Renal cortical epithelial cell (primary cell): ENCODE data around the gene GPR26. TPM values are rescaled to one million over a fixed set of nuclear protein-coding genes. Genes with fewer than 3 reads are reported as not detected.

Source experiments
- DNase-seq: peaks from one replicate; pipeline ENCODE4 v3.0.0-alpha.2; 2011; ENCODE audit warnings: low read depth
- total RNA-seq: library from RNA; depleted of rRNA; stranded (reverse); fragments of >200 nt; gene quantifications from 2 replicates; pipeline ENCODE4 v1.2.3, GENCODE V29; 2014

The GPR26 gene, protein sequence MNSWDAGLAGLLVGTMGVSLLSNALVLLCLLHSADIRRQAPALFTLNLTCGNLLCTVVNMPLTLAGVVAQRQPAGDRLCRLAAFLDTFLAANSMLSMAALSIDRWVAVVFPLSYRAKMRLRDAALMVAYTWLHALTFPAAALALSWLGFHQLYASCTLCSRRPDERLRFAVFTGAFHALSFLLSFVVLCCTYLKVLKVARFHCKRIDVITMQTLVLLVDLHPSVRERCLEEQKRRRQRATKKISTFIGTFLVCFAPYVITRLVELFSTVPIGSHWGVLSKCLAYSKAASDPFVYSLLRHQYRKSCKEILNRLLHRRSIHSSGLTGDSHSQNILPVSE
- total RNA-seq, result not detected in 2 replicates

DNA sequence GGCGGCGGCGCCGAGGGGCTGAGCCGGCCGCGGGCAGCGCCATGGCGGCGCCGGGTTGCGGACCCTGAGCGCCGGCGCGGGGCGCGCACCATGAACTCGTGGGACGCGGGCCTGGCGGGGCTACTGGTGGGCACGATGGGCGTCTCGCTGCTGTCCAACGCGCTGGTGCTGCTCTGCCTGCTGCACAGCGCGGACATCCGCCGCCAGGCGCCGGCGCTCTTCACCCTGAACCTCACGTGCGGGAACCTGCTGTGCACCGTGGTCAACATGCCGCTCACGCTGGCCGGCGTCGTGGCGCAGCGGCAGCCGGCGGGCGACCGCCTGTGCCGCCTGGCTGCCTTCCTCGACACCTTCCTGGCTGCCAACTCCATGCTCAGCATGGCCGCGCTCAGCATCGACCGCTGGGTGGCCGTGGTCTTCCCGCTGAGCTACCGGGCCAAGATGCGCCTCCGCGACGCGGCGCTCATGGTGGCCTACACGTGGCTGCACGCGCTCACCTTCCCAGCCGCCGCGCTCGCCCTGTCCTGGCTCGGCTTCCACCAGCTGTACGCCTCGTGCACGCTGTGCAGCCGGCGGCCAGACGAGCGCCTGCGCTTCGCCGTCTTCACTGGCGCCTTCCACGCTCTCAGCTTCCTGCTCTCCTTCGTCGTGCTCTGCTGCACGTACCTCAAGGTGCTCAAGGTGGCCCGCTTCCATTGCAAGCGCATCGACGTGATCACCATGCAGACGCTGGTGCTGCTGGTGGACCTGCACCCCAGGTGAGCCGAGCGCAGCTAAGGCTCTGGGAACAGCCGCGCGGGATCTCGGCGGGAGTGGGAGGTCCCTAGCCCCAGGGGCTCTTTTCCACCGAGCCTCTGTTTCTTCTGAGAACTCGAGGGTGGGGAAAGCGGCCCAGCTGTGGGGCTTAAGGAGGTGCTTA lies at the start of gene GPR26:
GPR26 (plus strand) TSS at position 38 of the 919 bp plus-strand sequence; CDS start at position 91, 53 bp downstream.
- DNase-seq, result no peak

DNA sequence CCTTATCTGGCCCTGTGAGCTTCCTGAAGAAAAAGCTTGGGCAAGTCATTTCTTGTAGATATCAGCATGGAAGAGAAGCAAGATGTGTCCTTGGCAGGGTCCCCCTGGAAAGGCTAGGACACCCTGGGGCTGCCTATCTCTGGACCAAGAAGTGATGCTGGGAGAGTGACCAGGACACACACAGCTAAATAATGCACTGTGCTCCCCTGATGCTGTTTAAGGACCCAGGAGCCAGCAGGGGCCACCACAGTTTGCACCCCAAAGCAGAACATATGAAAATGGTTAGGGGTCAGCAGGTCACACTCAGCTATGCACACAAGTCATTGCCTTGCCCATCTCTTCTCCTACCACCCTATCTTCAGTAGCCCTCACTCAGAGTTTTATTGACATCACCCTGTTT lies 47.9 kb upstream of the GPR26 start:
- no peak for DNase-seq

DNA sequence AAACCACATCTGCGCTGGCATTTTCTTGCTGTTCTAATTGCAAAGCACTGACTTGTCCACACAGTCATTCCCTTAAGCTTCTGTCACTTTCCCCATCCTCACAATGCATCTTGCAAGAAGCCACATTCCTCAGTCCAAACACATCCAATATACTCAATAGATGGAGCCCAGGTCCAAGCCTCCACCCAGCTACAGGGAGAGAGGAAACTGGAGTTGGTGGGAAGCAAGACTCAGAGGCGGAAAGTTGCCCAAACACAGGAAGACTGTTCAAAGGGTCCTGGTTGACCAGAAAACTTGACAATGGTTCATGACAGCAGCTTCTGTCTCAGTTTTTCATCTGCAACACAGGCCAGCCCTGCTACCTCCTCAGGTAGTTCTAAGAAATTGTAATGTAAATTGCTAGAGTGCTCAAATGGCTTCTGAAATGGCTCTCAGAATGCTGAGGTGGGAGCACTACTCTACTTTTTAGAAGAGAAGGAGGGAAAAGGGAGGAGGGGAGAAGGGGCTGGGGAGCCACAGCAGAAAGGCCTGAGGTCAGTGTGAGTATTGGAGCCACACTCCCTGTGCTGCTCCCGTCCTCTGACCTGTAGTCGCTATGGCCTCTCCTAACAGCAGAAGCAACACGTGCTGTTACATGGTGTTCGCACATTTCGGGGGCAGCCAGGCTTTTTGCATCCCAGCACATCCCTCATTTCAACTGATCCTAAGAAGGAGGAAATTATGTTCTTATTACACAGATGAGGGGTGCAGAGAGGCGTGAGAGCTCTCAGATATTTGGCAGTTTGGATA lies 46.9 kb upstream of the GPR26 start:
- no peak for DNase-seq

DNA sequence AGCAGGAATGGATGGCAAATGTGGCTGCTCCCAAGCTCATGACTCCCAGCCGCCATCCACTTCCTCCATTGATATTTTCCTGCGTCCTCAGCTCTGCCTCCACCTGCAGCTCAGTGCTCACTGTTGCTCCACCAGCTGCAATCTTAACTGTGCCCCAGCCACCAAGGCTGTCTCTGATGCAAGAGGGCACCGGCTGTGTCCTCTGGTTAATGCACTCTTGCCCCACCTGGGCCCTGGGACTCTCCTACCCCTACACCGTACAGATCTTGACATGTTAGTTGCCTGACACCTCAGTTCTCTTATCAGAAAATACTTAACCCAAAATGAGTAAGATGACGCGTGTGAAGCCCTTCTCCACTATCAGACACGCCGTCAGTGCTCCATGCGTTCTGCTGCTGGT lies 45.5 kb upstream of the GPR26 start:
- DNase-seq, result no peak

DNA sequence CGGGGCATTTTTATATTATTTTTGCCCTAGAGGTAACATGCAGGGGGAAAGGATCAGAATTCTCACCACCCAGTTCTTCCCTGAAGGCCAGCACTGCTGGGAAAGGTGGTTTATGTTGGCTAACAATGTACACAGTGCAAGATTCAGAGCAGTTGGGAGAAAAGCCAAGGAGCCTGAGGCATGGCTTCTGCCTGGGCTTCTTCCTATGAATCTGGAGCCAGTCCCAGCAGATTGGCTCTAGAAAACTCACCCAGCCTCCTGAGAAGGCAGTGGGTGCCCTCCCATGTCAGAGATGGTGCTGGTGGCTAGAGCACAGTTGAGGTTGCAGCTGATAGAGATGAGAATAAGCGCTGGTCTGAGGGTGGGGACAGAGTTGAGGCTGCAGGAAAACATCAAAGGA lies 44.7 kb upstream of the GPR26 start:
- no peak for DNase-seq

DNA sequence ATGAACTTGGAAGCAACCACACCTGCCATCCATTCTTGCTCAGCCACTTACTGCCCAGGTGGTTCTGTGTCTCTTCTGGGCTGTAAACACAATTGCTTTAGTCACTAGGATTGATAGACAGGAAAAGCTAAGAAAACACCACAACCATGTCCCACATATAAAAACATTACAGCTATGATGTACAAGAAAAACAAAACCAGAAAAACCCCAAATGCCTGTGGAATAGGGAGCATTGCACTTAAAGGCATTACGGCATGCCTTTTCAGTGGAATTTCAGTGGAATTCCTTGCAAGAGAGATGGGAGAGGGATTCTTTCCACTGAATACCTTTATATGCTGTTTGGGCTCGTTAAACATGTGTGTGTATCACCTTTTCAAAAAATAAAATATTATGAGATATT lies 44.2 kb upstream of the GPR26 start:
- no peak for DNase-seq

DNA sequence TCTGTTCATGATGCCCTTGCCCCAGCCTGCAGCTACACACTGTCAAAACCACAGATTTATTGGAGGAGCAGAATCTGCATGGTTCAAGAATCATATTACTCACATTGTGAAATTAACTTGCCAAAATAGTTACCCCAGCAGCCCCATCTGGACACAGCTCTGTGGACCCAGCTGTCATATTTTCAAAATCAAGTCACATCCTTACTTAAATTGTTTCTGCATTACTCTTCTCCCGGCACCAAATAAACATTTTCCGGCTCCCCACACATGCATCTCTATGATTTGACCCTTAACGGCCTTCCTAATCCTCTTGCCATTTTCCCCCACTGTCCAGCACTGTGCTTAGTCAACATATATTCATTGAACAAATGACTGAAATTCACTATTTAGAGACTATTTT lies 43.8 kb upstream of the GPR26 start:
- no peak for DNase-seq

DNA sequence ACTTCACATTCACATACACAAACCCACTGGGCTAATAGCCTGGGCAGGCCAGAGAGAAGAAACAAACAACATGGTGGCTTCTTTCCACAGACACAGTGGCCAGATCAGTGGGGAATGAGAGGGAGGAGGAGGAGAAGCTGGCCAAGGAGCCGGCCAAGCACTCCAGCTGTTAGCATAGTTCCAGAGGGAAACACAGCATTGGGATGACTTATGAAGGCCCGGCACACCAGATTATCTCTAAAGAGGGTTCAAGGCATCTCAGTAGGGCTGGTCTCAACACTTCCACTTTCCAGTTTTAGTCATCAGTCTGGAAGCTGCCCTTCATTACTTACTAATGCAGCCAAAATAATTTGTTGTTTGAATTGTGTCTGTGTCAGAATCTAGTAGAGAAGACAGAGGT lies 42.1 kb upstream of the GPR26 start:
- DNase-seq, result no peak

DNA sequence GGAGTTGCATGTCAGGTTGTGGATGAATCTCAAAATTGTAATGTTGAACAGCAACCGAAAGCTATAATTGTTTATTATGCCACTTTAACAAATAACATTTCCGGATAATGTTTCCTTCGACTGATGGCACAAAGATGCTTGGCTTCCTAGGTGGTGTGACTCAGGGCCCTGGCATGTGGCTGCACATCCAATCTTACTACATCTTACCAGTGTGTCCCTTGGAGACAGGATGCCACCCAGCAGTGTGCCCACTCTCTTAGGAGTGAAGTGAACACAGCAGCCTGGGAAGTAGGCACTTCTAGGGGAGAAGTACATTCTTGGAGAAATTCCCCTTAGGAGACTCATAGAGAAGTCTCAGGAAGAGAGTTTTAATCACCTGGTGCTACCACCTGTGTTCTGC lies 33.0 kb upstream of the GPR26 start:
- DNase-seq, result no peak

DNA sequence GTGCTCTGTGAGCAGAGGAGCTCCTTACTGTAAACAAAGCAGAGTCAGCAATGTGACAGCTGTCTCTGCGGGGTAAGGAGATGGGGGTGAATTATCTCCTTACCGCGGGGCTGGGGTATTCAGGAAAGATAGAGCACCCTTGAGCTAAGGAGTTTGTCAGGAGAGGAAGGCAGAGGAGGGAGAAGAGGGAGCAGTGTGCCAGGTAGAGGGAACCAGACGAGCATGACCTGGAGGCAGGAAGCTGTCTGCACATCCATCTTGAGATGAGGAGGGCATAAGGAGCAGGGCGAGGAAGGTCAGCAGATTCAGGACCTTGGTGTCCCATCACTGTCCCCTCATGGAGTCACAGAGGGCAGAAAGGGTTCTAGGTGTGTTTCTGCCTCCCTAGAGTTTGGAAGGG lies 32.5 kb upstream of the GPR26 start:
- DNase-seq, result no peak

DNA sequence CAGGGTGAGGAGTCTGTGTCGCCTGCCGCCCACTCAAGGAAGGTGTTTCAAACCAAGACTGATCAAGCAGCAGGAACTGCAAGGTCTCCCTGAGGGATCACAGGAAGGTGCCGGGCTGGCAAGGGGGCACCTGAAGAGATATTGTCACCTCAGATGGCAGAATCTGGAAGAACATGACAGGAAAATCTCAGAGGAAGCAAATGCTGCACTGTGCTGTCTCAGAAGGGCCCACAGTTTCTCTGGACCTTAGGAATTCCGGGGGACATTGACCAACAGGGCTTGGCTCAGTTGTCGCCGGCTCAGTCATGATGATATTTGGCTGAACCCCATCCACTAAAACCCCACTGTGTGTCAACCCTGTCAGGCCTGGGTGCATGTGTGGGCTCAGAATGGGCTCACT lies 31.9 kb upstream of the GPR26 start:
- DNase-seq, result no peak

DNA sequence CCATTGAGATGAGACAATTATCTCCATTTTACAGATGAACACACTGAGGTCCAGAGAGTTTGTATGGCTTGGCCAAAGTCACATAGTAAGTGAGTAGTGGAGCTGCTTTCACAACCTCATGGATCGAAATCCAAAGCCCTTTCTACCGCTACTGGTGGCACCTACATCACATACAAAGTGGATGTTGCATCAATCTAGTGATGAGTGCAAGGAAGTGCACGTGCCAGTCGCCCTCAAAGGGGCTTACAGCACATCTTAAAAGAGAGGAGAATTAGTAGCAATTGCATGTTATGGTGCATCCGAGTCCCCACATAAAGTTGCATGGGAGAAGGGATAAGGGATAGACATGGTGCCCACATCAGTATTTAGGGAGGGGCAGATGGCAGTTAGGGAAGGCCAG lies 31.0 kb upstream of the GPR26 start:
- no peak for DNase-seq

DNA sequence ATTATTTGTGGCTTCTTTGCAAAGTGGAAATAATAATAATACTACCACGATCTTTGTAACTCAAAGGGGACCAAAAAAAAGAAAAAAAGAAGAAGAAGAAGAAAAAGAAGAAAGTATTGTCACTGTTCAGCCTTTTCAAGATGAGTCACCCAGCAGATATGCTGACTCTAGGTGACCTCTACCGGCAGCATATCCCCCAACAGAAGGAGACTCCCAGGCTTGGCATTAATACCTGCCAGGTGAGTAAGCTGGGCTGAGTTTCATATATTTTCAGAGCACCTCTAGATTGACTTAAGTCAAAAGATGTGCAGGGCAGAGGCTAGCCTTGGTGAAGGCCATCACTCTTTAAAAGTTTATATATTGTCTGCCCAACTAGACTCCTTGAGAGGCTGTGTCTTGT lies 30.4 kb upstream of the GPR26 start:
- no peak for DNase-seq

DNA sequence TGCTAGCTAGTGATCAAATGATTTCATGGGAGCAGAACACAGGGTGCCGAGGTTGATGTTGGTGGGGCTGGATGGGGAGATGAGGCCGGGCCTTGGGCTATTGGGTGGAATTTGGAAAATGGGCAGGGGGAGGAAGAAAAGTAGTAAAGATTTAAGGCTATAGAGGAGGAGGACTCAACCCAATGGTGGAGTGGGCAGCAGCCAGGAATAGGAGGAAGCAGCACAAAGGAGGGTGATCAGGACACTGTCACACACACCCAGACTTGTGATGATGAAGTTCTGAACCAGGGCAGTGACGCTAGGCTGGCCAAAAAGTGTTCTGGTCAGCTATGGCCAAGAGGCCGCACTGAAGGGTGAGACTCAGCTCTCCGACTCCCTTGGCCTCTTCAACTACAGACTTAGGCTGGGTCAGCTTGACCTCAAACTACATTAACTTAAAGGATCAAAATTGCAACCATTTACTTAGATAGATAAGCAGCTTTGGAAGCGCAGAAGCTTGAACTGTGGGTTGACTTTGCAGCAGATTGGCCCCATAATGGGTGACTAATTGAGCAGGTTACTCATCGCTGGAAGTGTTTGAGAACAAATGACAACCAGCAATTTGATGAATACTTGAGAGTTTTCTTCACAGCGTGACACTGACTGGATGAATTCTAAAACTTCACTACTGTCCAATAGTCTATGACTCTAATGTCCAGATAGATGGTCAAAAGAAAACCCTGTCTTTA lies 29.4 kb upstream of the GPR26 start:
- no peak for DNase-seq

DNA sequence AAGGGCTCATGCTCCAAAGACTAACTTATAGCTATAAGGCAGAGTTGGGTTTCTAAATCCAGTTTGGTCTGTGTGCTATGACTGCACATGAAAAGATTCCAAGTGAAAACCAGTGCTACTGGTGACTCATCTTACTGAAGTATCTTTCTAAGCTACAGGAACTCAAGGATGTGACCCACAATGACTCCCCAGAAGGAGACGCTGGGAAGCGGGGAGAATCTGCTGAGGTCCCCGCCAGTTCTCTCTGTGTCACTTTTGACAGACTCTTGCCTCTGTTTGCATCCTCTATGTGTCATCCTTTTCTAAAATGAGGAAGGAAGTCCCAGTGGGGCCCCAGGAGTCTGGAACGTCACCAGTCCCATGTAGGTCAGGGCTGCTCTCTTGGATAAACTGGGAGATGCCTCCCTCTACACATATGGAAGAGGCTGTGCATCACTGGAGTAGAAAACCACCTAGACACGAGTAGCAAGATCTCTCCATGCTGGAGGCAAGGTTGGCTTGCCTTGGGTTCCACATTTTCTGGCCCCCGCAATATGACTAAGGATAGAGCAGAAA lies 28.8 kb upstream of the GPR26 start:
- no peak for DNase-seq

DNA sequence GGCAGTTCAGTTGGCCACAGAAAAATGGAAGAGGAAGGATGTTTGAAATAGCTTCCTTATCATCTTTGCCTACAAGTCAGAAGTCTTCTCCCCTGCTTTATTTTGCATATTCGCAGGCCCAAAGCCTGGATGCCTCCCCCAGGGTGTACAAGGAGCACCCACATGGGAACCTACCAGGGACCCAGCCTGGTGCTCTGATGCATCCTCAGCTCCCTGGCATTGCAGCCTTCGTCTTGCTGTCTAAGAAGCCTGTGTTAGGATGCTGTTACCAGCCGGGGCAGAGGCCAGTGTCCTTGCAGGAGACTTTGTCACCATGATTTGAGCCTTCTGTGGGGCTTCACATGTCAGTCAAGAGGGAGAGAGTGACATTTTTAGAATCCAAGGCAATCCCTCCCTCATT lies 27.0 kb upstream of the GPR26 start:
- DNase-seq, result no peak

DNA sequence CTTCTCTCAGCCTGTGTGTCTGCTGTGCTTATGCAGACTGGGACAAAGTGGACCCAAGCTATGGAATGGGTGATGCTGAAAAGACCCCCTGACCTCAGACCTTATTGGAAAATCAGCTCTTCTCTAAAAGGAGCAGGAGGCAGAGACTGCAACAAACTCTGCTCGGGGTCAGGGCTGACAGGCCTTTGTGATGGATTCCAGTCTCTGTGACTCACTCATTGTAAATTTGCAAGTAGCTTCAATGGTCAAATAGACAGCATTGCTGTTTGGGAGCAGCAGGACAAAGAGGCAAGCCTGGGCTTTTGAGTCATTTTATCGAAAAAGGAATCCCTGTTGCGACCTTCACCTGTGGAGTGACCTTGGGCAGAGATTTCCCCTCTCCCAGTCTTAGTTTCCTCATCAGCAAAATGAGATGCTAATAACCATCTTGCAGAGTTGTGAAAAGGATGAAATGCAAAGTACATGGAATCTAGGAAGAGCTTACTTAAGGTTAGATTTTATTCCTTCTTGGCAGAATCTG lies 26.1 kb upstream of the GPR26 start:
- DNase-seq, result no peak

DNA sequence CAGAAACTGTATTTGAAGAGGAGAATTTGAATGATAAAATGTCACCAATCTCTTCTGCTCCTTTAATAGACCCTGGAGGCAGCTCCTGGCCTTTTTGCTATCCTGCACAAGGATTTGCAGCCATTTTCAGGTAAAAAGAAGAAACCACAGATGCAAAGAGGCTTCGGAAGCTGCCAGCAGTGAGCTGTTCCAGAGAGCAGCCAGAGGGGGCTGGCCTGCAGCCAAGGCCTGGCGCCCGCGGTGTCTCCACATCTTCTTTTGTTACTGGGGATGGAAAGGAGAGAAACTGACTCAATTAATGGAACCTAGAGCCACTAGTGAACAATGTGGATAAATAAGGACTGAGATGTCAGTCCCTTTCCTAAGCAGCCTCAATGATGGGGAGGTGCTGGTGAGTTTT lies 23.9 kb upstream of the GPR26 start:
- no peak for DNase-seq

DNA sequence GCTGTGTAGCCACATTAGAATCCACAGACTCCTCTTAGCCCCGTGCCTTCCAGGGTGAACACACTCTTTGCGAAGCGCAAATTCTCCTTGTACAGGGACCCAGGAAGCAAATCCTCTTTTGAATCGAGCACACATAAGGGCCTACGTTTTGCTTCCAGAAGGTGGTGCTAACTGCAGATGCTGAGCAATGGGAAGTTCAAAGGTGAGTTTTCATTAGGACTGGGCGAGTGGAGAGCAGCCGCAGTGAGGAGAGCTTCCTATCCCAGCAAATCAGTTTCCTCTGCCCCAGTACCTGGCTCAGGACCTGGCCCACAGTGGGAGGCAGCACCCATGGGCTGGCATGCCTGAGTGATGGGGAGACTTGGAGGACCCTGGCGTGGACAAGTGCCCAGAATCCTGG lies 23.5 kb upstream of the GPR26 start:
- no peak for DNase-seq

DNA sequence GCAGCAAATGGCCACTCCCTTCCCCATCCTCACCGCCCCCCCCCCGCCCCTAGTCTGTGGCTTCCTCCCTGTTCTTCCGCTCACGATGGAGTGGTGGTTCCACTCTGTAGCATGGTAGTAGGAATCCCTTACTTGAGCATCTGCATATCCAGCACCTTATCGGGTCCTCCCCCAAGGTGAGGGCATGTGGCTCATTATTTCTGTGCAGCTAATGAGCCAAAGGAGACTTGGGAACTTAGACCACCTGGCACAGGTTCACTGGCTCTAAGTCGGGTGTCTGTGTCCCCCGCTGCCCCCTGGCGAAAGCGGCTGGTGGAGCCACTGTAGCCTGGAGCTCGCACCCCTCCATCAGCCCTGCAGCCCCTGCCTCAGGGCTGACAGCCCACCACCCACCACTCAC lies 22.8 kb upstream of the GPR26 start:
- DNase-seq, result no peak

DNA sequence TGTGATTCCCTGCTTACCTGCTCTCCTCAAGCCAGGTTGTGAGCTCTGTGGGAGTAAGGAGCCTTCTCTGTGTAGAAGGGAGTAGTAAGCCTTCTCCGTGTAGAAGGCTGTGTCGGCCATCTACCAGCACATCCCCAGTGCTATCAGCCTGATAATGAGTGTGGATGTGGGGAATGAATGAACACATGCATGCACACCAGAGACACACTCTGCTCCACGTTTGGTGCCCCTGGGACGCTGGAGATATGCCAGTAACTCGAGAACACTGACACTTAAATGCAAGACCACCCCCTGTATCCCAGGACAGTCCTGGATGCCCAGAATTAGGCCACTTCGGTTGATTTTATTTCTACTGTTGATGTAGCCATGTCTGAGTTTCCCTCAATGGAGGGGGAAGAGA lies 21.1 kb upstream of the GPR26 start:
- DNase-seq, result no peak
